Muscle layer of duodenum (tissue), 2 donors: ENCODE results near the gene ADAMTS15.
A peak's percentile ranks its signal among the peaks of the same experiment; 100 is the strongest.

Experiments used
- H3K27ac ChIP-seq: one replicate; pipeline ENCODE4 v1.7.0; 2013; ENCODE audit warnings: mild to moderate bottlenecking, low read length
- H3K27me3 ChIP-seq: one replicate; pipeline ENCODE4 v1.7.0; 2013; ENCODE audit warnings: low read depth, mild to moderate bottlenecking, control low read depth, low read length
- H3K36me3 ChIP-seq, 2 donors: one replicate each; pipeline ENCODE4 v1.7.0; 2013; ENCODE audit warnings: low read length in 2 of 2, control low read depth in 1 of 2, mild to moderate bottlenecking in 1 of 2; ENCODE audit not compliant: insufficient read depth in 2 of 2, control insufficient read depth in 1 of 2
- H3K4me1 ChIP-seq, 2 donors: one replicate each; pipeline ENCODE4 v1.7.0; 2013; ENCODE audit warnings: low read length in 2 of 2, mild to moderate bottlenecking in 2 of 2, control low read depth in 1 of 2, moderate library complexity in 1 of 2; ENCODE audit not compliant: insufficient read depth in 2 of 2, control insufficient read depth in 1 of 2
- H3K4me3 ChIP-seq, 2 donors: one replicate each; pipeline ENCODE4 v1.7.0; 2013; ENCODE audit warnings: low read length in 2 of 2, low read depth in 1 of 2, mild to moderate bottlenecking in 1 of 2
- H3K9me3 ChIP-seq, 2 donors: one replicate each; pipeline ENCODE4 v1.7.0; 2013; ENCODE audit warnings: low read length in 2 of 2, control low read depth in 1 of 2, mild to moderate bottlenecking in 1 of 2; ENCODE audit not compliant: control insufficient read depth in 1 of 2
- donor health status: healthy.

ADAMTS15 gene

GRCh38 chr11:130409594-130410388, 38.7 kb upstream of the ADAMTS15 start:
- Histone ChIP-seq H3K4me1 (peaks cover 0 to 13% of the 10 kb centered on the region in 2 donors), H3K4me3 (no peak overlapping the region), H3K36me3 (no peaks in the 10 kb centered on the region), H3K27me3 (no peaks in the 10 kb centered on the region), H3K9me3 (no peaks in the 10 kb centered on the region), H3K27ac (no peak overlapping the region)

DNA sequence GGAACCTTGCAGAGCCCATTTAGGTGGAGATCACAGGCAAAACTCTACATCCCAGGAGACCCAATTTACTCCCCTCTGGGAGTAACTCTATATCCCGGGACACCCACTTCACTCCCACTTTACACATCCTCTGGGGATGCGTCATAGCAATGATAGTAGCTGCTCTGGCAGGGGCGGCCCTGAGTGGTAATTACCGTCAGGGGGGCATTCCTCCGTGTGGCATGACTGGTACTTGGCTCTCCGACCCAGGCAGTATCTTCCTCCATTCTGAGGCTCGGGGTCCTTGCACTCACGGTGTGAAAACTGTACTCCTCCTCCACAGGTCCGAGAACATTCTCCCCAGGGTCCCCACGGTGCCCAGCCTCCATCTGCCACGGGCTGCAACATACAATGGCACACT, 37.2 kb upstream of the ADAMTS15 start:
- Histone ChIP-seq H3K9me3 (no peaks in the 10 kb centered on the region), H3K27me3 (no peaks in the 10 kb centered on the region), H3K36me3 (no peaks in the 10 kb centered on the region), H3K27ac (no peak overlapping the region), H3K4me3 (no peak overlapping the region), H3K4me1 (peaks cover 0 to 13% of the 10 kb centered on the region in 2 donors)

DNA sequence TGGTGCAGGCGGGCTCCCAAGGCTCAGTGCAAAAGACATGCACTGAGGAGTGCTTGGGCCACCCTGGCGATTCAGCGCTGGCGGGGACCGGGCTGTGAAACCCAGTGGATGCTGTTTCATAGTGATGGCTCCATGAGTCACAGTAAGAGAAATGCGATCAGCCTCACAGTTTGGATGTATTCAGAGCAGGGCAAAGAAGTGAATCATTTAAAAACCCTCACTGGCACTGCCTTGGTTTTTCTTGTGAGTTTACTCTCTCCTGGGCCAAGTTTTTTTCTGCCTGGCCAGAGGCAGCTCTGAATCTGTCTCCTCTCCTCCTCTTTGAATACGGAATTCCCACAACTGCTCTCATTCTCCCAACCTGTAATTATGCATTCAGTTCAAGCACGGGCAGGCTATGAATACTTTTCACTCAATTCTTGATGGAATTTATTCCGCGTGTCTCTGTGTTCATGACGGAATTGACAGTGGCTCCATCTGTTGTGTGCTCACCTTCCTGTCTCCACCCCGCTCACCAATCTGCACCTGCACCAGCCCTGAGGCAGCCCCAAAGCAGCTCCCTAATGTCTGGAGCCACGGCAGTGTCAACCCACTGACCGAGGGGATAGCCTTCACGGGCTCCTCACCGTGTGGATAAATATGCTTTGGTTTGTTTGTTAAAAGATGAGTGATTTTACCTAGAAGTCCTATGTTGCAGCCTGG, 34.9 kb upstream of the ADAMTS15 start:
- Histone ChIP-seq H3K36me3 (no peaks in the 10 kb centered on the region), H3K9me3 (no peaks in the 10 kb centered on the region), H3K4me1 (peaks cover 0 to 13% of the 10 kb centered on the region in 2 donors), H3K27me3 (no peaks in the 10 kb centered on the region), H3K4me3 (no peak overlapping the region), H3K27ac (no peak overlapping the region)

DNA sequence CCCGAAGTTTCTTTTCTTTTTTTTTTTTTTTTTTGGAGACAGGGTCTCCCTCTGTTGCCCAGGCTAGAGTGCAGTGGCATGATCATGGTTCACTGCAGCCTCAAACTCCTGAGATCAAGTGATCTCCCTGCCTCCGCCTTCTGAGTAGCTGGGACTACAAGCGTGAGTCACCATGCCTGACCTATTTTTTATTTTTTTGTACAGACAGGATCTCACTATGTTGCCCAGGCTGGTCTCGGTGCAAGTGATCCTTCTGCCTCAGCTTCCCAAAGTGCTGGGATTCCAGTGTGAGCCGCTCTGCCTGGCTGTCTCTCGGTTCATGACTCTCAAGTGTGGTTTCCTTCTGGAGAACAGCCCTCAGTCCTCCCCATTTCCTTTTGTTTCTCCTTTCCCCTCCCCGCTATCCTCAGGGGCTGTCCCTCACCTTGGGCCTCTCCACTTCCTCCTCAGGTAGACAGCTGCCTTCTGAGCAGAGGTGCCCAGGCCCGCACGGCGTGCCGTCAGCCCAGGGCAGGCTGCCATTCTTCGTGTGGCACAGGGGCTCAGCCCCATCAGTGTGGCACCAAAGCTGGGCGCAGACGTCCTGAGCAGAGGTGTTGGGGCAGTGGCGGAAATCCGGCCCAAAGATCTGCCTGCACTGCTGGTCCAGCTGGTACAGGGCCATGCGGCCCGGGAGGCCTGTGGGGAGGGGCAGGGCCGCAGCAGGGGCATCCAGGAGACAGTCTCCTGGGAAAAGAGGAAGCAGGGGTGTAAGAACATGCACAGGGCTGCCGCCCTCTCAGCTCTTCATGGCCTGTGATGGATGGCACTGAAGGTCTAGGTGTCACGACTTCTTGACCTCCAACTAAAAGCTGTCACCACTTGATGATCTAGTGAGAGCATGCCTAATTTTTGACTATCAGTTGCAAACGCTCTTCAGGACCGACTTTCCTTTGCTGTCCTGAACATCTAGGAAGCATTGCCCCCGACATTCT, 34.1 kb upstream of the ADAMTS15 start:
- H3K4me3 ChIP-seq = no peak overlapping the region
- H3K36me3 ChIP-seq = no peaks in the 10 kb centered on the region
- peaks cover 0 to 17% of the 10 kb centered on the region in 2 donors for H3K4me1 ChIP-seq
- no peak overlapping the region for H3K27ac ChIP-seq
- H3K9me3 ChIP-seq = no peaks in the 10 kb centered on the region
- no peaks in the 10 kb centered on the region for H3K27me3 ChIP-seq

DNA sequence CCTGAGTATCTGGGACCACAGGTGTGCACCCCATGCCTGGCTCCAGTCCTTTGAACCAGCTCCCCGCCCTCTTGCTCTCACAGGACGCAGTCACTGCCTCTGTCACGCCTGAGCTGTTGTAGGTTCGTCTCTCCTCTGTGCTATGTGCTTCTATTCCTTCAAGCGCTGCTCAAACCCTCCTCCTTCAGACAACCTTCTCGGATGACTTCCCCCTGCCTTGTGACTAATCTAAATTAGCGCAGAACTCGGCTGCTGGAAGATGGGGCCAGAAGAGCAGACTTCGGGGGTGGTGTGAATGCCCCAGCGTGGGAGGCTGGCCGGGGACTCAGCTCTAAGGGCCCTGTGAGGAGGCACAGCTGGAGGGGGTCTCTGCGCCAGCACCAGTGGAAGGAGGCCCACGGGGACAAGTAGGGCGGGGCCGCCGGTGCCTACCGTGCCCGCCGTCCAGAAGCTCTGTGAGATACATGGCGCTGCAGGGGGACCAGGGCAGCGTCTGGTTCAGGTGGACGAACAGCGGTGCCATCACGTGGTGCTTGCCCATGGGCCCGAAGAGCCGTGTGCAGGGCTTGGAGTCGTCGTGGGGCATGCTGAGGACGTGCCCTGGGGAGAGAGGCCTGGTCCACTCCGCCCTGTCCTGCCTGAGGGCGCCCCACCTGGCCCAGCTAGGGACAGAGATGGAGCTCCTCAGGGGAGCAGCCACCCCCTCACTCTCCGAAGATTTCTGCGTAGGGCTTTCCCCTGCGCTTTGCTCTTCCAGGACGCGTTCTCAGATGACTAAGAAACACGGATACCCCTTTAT, 32.5 kb upstream of the ADAMTS15 start:
- Histone ChIP-seq H3K27me3 (no peaks in the 10 kb centered on the region), H3K36me3 (no peaks in the 10 kb centered on the region), H3K4me3 (no peak overlapping the region), H3K4me1 (peaks cover 7 to 28% of the 10 kb centered on the region in 2 donors), H3K27ac (no peak overlapping the region), H3K9me3 (no peaks in the 10 kb centered on the region)

DNA sequence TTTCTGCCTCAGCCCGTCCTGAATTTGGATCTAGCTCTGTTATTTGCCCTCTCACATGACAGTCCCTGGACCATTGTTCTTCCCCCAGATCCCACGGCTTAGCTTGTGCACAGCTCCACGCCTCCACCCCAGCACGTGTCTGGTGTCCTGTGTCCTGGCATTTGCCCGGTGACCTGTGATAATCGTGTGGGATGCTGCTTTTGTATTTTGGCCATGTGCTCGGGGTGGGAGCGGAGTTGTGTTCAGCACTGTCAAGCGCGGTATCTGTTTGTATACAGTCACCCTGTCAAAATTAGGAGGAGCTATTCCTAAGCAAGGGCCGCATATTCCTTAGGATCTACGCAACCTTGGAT, 31.9 kb upstream of the ADAMTS15 start:
- Histone ChIP-seq H3K27me3 (no peaks in the 10 kb centered on the region), H3K36me3 (no peaks in the 10 kb centered on the region), H3K4me3 (no peak overlapping the region), H3K4me1 (peaks cover 11 to 29% of the 10 kb centered on the region in 2 donors), H3K9me3 (no peaks in the 10 kb centered on the region), H3K27ac (no peak overlapping the region)

- H3K4me1 ChIP-seq = peaks cover 11 to 29% of the 10 kb centered on the region in 2 donors
- no peaks in the 10 kb centered on the region for H3K9me3 ChIP-seq
- no peak overlapping the region for H3K4me3 ChIP-seq
- no peaks in the 10 kb centered on the region for H3K36me3 ChIP-seq
- H3K27me3 ChIP-seq = no peaks in the 10 kb centered on the region
- H3K27ac ChIP-seq = no peak overlapping the region
These were observed 31.5 kb upstream of the ADAMTS15 start for GRCh38 chr11:130416906-130417305.

- Histone ChIP-seq H3K4me1 (peaks cover 11 to 29% of the 10 kb centered on the region in 2 donors), H3K36me3 (no peaks in the 10 kb centered on the region), H3K27me3 (no peaks in the 10 kb centered on the region), H3K27ac (no peak overlapping the region), H3K4me3 (no peak overlapping the region), H3K9me3 (no peaks in the 10 kb centered on the region)
These were observed 30.2 kb upstream of the ADAMTS15 start for GRCh38 chr11:130418210-130418609.

DNA sequence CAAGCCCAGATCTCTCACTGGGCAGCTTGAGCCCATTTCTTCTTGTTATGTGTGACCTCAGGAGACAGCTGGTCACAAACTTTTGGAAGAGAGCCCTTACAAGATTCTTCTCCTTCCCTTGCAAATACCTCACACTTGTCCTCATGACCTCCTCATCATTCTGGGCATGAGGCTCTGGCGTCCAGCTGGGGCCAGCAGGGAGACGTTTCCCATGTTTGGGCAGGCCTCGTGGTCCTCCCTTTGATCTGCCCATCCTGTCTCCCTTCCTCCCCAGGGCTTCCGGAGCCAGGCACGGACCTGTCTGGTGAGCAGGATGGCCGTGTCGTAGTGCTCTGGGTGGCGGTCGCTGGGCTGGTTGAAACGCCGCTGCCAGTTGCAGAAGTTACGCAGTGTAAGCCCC, 29.7 kb upstream of the ADAMTS15 start:
- H3K9me3 ChIP-seq = no peaks in the 10 kb centered on the region
- H3K4me1 ChIP-seq = peaks cover 11 to 29% of the 10 kb centered on the region in 2 donors
- no peaks in the 10 kb centered on the region for H3K36me3 ChIP-seq
- no peak overlapping the region for H3K4me3 ChIP-seq
- H3K27me3 ChIP-seq = no peaks in the 10 kb centered on the region
- H3K27ac ChIP-seq = no peak overlapping the region

GRCh38 chr11:130420478-130421198, 27.8 kb upstream of the ADAMTS15 start:
- H3K27ac ChIP-seq = peak overlapping the region; percentile 8
- H3K4me3 ChIP-seq = no peak overlapping the region
- no peaks in the 10 kb centered on the region for H3K27me3 ChIP-seq
- H3K4me1 ChIP-seq = peaks cover 11 to 23% of the 10 kb centered on the region in 2 donors
- no peaks in the 10 kb centered on the region for H3K36me3 ChIP-seq
- H3K9me3 ChIP-seq = no peaks in the 10 kb centered on the region
